ENCODE measurements around the gene EIF1. TPM values are rescaled to one million over a fixed set of nuclear protein-coding genes. Genes with fewer than 3 reads are reported as not detected.

The EIF1 gene
- total RNA-seq, 1 experiment from 2014 or later: 1,082 TPM

DNA sequence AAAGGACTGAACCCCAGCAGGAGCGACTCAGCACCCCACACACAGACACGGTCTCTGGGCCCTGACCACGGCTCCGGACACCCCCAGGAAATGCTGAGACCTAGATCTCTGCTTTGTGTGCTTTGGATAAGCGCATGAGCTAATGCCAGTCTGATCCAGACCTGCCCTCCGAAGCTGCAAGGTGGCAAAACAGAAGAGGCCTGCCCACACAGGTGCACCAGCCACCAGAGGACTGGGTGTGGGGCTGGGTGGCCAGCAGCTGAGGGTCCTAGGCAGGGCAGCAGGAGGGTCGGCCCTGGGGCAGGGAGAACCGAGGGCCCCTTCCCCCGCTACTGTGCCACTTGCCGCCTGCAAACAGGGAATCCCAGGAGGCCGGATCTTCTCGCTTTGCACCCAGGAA is 30.7 kb upstream of the EIF1 start:
- ATAC-seq (no peak), DNase-seq (ENCODE audit: low read depth, low spot score) (no peak)
- no peak overlapping the region for H3K4me2 ChIP-seq (ENCODE audit: low read length)
- no peaks in the 10 kb centered on the region for H3K9me3 ChIP-seq (ENCODE audit: control insufficient read depth in 1 of 2, insufficient read depth in 1 of 2, low read depth in 1 of 2, low read length in 2 of 2)
- no peak overlapping the region for H3K27ac ChIP-seq (ENCODE audit: low read depth, low read length)
- H3K4me3 ChIP-seq (replicated peaks in 1 of 2; ENCODE audit: low read depth in 1 of 2, low read length in 2 of 2): no peak overlapping the region
- no peak overlapping the region for H3K9ac ChIP-seq (ENCODE audit: low read length)
- intact Hi-C loops (cut with micrococcal nuclease): no loop called here
- POLR2A ChIA-PET: no interaction called here
- H4K20me1 ChIP-seq (ENCODE audit: insufficient read depth): no peaks in the 10 kb centered on the region
- H3K4me1 ChIP-seq (ENCODE audit: control insufficient read depth in 1 of 2, insufficient read depth in 2 of 2, low read length in 2 of 2): peaks cover 26 to 61% of the 10 kb centered on the region in 2 experiments
- CTCF ChIA-PET: interaction anchor here (1.1 to 1.4 kb wide), 2 partner anchors 8 to 9 kb away, joined by 7 read pairs; no protein-coding TSS in a partner anchor
- no peaks in the 10 kb centered on the region for H3K27me3 ChIP-seq (ENCODE audit: insufficient read depth, low read length)
- BruUV-seq (replicated peaks): no TSS peak
- RAD21 ChIA-PET (ENCODE audit: low non-redundant PET in 1 of 2, low total read pairs in 2 of 2, uncharacterized antibody in 2 of 2, unreplicated experiment in 2 of 2): no interaction called here
- no peaks in the 10 kb centered on the region for H3K79me2 ChIP-seq (ENCODE audit: insufficient read depth, low read length)
- H3K36me3 ChIP-seq (ENCODE audit: control insufficient read depth in 1 of 2, insufficient read depth in 2 of 2, low read length in 2 of 2): no peaks in the 10 kb centered on the region
- TF ChIP-seq SRF (IDR thresholded peaks at IDR 0.05; ENCODE audit: low read depth) (no peak), TCF7L2 (IDR thresholded peaks at IDR 0.05; ENCODE audit: borderline replicate concordance, extremely low read depth, insufficient read depth, insufficient read length) (no peak), ZNF274 (IDR thresholded peaks at IDR 0.05; ENCODE audit: low read depth, low read length) (no peak), FOSL1 (IDR thresholded peaks at IDR 0.05; ENCODE audit: low read depth) (no peak), CEBPB (IDR thresholded peaks at IDR 0.05; ENCODE audit: low read depth) (no peak), ZFX (IDR thresholded peaks at IDR 0.05) (no peak)
- TF ChIP-seq, protein P1, sequence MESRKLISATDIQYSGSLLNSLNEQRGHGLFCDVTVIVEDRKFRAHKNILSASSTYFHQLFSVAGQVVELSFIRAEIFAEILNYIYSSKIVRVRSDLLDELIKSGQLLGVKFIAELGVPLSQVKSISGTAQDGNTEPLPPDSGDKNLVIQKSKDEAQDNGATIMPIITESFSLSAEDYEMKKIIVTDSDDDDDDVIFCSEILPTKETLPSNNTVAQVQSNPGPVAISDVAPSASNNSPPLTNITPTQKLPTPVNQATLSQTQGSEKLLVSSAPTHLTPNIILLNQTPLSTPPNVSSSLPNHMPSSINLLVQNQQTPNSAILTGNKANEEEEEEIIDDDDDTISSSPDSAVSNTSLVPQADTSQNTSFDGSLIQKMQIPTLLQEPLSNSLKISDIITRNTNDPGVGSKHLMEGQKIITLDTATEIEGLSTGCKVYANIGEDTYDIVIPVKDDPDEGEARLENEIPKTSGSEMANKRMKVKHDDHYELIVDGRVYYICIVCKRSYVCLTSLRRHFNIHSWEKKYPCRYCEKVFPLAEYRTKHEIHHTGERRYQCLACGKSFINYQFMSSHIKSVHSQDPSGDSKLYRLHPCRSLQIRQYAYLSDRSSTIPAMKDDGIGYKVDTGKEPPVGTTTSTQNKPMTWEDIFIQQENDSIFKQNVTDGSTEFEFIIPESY (IDR thresholded peaks at IDR 0.05; ENCODE audit: extremely low read depth, insufficient replicate concordance, low read length): no peak
- TF ChIP-seq, protein P2, sequence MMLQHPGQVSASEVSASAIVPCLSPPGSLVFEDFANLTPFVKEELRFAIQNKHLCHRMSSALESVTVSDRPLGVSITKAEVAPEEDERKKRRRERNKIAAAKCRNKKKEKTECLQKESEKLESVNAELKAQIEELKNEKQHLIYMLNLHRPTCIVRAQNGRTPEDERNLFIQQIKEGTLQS (IDR thresholded peaks at IDR 0.05): no peak
- TF ChIP-seq, protein P3, sequence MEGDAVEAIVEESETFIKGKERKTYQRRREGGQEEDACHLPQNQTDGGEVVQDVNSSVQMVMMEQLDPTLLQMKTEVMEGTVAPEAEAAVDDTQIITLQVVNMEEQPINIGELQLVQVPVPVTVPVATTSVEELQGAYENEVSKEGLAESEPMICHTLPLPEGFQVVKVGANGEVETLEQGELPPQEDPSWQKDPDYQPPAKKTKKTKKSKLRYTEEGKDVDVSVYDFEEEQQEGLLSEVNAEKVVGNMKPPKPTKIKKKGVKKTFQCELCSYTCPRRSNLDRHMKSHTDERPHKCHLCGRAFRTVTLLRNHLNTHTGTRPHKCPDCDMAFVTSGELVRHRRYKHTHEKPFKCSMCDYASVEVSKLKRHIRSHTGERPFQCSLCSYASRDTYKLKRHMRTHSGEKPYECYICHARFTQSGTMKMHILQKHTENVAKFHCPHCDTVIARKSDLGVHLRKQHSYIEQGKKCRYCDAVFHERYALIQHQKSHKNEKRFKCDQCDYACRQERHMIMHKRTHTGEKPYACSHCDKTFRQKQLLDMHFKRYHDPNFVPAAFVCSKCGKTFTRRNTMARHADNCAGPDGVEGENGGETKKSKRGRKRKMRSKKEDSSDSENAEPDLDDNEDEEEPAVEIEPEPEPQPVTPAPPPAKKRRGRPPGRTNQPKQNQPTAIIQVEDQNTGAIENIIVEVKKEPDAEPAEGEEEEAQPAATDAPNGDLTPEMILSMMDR (IDR thresholded peaks at IDR 0.05 in 2 of 3, conservative IDR thresholded peaks at IDR 0.05 in 1 of 3; ENCODE audit: borderline replicate concordance in 1 of 3, insufficient read depth in 1 of 3, low read depth in 2 of 3, low read length in 2 of 3): no peak
- TF ChIP-seq, protein P4, sequence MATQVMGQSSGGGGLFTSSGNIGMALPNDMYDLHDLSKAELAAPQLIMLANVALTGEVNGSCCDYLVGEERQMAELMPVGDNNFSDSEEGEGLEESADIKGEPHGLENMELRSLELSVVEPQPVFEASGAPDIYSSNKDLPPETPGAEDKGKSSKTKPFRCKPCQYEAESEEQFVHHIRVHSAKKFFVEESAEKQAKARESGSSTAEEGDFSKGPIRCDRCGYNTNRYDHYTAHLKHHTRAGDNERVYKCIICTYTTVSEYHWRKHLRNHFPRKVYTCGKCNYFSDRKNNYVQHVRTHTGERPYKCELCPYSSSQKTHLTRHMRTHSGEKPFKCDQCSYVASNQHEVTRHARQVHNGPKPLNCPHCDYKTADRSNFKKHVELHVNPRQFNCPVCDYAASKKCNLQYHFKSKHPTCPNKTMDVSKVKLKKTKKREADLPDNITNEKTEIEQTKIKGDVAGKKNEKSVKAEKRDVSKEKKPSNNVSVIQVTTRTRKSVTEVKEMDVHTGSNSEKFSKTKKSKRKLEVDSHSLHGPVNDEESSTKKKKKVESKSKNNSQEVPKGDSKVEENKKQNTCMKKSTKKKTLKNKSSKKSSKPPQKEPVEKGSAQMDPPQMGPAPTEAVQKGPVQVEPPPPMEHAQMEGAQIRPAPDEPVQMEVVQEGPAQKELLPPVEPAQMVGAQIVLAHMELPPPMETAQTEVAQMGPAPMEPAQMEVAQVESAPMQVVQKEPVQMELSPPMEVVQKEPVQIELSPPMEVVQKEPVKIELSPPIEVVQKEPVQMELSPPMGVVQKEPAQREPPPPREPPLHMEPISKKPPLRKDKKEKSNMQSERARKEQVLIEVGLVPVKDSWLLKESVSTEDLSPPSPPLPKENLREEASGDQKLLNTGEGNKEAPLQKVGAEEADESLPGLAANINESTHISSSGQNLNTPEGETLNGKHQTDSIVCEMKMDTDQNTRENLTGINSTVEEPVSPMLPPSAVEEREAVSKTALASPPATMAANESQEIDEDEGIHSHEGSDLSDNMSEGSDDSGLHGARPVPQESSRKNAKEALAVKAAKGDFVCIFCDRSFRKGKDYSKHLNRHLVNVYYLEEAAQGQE (IDR thresholded peaks at IDR 0.05; ENCODE audit: low read depth): no peak
- TF ChIP-seq, protein P5, sequence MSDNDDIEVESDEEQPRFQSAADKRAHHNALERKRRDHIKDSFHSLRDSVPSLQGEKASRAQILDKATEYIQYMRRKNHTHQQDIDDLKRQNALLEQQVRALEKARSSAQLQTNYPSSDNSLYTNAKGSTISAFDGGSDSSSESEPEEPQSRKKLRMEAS (IDR thresholded peaks at IDR 0.05): no peak
- no peaks in the 10 kb centered on the region for H3K9me2 ChIP-seq (ENCODE audit: insufficient read depth)
- H2AFZ ChIP-seq (ENCODE audit: low read depth, low read length, poor library complexity, severe bottlenecking): no peak overlapping the region

All from HCT116 (cell line).